Large intestine (tissue), 12 donors: ENCODE data around the gene EXOSC10. TPM values are rescaled to one million over a fixed set of nuclear protein-coding genes. Genes with fewer than 3 reads are reported as not detected.
A peak's percentile ranks its signal among the peaks of the same experiment; 100 is the strongest.

Experiments used
- DNase-seq, 2 donors: peaks; one replicate each; pipeline versions ENCODE4 v3.0.0 to v3.0.0-alpha.2; 2013
- H3K27ac ChIP-seq: one replicate; pipeline ENCODE4 v1.5.1; 2013; ENCODE audit warnings: low read length
- H3K27me3 ChIP-seq: 2 replicates; pipeline ENCODE4 v1.6.1; 2013; ENCODE audit warnings: low read length; ENCODE audit not compliant: control insufficient read depth, insufficient read depth
- H3K36me3 ChIP-seq: 2 replicates; pipeline ENCODE4 v1.6.1; 2013; ENCODE audit warnings: low read length; ENCODE audit not compliant: control insufficient read depth, insufficient read depth
- H3K4me1 ChIP-seq: one replicate; pipeline ENCODE4 v1.6.1; 2013; ENCODE audit warnings: low read length; ENCODE audit not compliant: control insufficient read depth, insufficient read depth
- H3K4me3 ChIP-seq: one replicate; pipeline ENCODE4 v1.5.1; 2013; ENCODE audit warnings: low read length
- H3K9me3 ChIP-seq: one replicate; pipeline ENCODE4 v1.6.1; 2013; ENCODE audit warnings: mild to moderate bottlenecking, low read depth, low read length, moderate library complexity; ENCODE audit not compliant: control insufficient read depth
- WGBS: methylation state at CpG from one replicate; pipeline ENCODE4 v1.1.5; 2013; ENCODE audit warnings: low lambda C conversion rate; ENCODE audit not compliant: insufficient coverage; 5-methylcytosine and 5-hydroxymethylcytosine counted together
- long read RNA-seq, 11 donors: transcript quantifications; one replicate each; lab custom pipeline, GENCODE V29; 2026
- polyA plus RNA-seq: library from polyadenylated mRNA; unstranded; fragments of 120-200 nt; gene quantifications from one replicate; pipeline ENCODE4 v1.2.1, GENCODE V29; 2013

The EXOSC10 gene
- 66.6 TPM for polyA plus RNA-seq
- long read RNA-seq, donor 1, partial matches to known transcripts, result 10 of 13 reads
- long read RNA-seq, donor 1, other reads (novel, unspliced or antisense), result 0 of 13 reads
- long read RNA-seq, donor 2, partial matches to known transcripts, result 16 of 20 reads
- long read RNA-seq, donor 2, other reads (novel, unspliced or antisense), result 0 of 20 reads
- long read RNA-seq, donor 3, result 0 reads
- long read RNA-seq, donor 4, result 0 reads
- long read RNA-seq, donor 5, partial matches to known transcripts, result 5 of 8 reads
- long read RNA-seq, donor 5, other reads (novel, unspliced or antisense), result 0 of 8 reads
- long read RNA-seq, donor 6, partial matches to known transcripts, result 0 of 4 reads
- long read RNA-seq, donor 6, other reads (novel, unspliced or antisense), result 0 of 4 reads
- long read RNA-seq, donor 7, partial matches to known transcripts, result 18 of 19 reads
- long read RNA-seq, donor 7, other reads (novel, unspliced or antisense), result 0 of 19 reads
- long read RNA-seq, donor 8, partial matches to known transcripts, result 40 of 44 reads
- long read RNA-seq, donor 8, other reads (novel, unspliced or antisense), result 0 of 44 reads
- long read RNA-seq, donor 9, partial matches to known transcripts, result 26 of 27 reads
- long read RNA-seq, donor 9, other reads (novel, unspliced or antisense), result 0 of 27 reads
- long read RNA-seq, donor 10, partial matches to known transcripts, result 22 of 22 reads
- long read RNA-seq, donor 10, other reads (novel, unspliced or antisense), result 0 of 22 reads
- long read RNA-seq, donor 11, partial matches to known transcripts, result 7 of 11 reads
- long read RNA-seq, donor 11, other reads (novel, unspliced or antisense), result 0 of 11 reads

DNA sequence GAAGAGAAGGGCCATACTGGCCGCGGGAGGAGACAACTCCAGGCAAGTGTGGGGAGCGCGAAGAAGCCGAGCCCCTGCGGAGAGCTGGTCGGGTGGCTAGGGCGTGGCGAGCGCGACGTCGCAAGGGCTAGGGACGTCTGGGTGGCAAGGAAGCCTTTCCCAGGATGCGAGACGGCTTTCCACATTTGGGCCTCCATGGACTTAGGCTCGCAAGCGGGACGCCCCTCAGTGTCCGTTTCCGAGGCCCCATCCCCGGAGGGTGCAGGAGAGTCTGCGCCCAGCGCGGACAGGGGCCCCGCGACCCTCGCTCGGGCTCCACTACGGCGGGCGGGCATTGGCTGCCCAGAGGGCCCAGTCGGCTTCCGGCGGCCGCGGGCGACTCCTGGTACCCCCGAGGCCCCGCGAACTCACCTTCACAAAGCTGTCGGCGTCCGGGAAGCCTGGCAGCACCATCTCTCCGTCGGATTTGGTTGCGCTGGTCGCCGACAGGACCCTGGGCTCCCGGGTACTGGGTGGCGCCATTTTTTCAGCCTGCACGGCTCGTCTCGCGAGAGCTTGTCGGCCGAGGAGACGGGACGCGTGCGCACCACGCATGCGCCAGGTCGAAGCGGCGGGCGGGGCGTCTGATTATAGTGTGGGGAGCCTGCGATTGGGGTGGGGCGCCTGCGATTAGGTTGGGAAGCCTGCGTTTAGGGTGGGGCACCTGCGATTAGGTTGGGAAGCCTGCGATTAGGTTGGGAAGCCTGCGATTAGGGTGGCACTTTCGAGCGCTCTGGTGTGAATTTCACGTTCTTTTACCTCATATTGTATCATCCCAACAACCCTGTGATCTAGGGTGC lies at the start of gene EXOSC10:
EXOSC10 (minus strand) TSS at position 560 of the 839 bp plus-strand sequence; CDS start at position 522, 38 bp downstream.
- Histone ChIP-seq H3K4me1 (no peaks in the 10 kb centered on the region), H3K9me3 (no peaks in the 10 kb centered on the region), H3K27ac (peak within 1 kb of the TSS; percentile 68), H3K36me3 (peaks cover 22% of the 10 kb centered on the region), H3K27me3 (no peaks in the 10 kb centered on the region), H3K4me3 (peak within 1 kb of the TSS; percentile 94)
- DNase-seq, result peak; percentile 91
- WGBS, result no CpG with 5 or more reads among the region's 78 CpGs

DNA sequence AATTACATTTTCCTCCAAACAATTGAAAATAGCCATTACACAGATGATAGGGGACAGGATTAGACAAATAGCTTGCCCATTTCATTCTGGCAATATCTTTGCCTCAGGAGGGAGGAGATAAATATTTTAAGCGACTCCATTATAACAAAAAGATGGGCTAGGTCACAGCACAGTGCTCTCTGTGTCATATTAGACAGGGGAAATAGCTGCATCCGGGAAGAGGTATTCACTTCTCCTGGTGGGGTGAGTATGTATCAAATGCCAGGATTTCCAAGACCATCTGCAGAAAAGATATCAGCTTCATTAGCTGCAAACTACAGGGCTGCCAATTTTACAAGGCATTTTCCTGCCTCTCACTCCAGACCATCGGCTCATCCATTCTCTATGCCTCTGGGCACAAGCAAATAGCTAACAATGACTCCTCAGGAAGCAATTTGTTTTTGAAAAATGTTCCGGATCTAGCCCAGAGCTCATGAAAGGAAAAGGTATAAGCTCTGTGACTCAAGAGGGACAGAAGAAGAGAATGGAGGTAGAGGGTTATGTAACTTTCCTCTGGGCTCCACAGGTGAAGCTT lies 47.6 kb upstream of the EXOSC10 start:
- Histone ChIP-seq H3K27ac (no peak overlapping the region), H3K9me3 (no peaks in the 10 kb centered on the region), H3K36me3 (peaks cover 51% of the 10 kb centered on the region), H3K4me3 (no peak overlapping the region), H3K27me3 (no peaks in the 10 kb centered on the region), H3K4me1 (no peaks in the 10 kb centered on the region)
- DNase-seq, result no peak
- WGBS, result 100% methylated on average over 2 of the region's 4 CpGs

DNA sequence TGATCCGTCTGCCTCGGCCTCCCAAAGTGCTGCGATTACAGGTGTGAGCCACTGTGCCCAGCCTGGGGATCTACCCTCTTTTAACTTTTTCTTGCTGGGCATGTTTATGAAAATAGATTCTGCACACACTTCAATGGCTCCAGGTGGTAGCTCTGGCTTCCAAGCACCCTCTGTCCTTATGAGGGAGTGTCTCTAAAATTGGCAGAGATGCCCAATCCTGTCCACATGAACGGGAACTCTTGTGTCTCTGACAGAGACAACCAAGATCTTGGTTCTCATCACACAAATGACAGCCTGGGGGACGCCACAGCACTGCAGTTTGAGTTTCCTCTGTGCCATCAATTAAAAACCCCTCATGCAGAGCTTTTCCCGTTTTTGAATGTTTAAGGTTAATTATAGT lies 46.1 kb upstream of the EXOSC10 start:
- Histone ChIP-seq H3K36me3 (peaks cover 43% of the 10 kb centered on the region), H3K4me3 (no peak overlapping the region), H3K4me1 (no peaks in the 10 kb centered on the region), H3K27me3 (no peaks in the 10 kb centered on the region), H3K27ac (no peak overlapping the region), H3K9me3 (no peaks in the 10 kb centered on the region)
- WGBS, result no CpG with 5 or more reads among the region's 6 CpGs
- DNase-seq, result no peak

DNA sequence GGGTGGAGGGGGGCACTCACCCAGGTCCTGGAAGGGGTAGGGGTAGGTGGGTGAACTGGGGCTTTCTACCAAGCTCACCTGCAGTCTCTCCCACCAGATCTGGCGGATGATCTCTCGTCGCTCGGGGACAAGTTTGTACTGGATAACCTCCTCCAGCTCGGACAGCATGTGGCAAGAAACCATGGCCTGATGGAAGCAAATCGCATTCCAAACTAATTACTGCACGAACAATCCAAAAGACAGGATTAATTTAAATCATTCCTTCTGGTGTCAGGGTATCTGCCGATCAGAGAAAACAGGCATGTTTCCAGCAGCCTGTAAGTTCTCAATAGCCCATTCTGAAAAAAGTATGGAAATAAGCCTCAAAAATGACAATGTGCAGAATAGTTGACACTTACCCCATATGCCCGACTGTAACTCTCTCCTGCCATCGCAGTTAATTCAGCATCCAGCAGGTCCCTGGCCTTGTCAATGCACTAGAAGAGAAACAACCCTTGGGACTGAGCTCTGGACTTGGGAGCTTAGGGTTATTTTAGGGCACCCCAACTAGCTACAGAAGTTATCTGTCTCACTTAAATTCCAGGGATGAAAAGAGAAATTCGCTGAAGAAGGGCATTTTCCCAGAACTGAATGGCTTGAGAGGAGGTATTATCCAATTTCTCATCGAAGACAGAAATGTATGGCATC lies 45.0 kb upstream of the EXOSC10 start:
- Histone ChIP-seq H3K4me3 (no peak overlapping the region), H3K27ac (no peak overlapping the region), H3K9me3 (no peaks in the 10 kb centered on the region), H3K27me3 (no peaks in the 10 kb centered on the region), H3K4me1 (no peaks in the 10 kb centered on the region), H3K36me3 (peaks cover 47% of the 10 kb centered on the region)
- no peak for DNase-seq
- WGBS, result no CpG with 5 or more reads among the region's 12 CpGs

DNA sequence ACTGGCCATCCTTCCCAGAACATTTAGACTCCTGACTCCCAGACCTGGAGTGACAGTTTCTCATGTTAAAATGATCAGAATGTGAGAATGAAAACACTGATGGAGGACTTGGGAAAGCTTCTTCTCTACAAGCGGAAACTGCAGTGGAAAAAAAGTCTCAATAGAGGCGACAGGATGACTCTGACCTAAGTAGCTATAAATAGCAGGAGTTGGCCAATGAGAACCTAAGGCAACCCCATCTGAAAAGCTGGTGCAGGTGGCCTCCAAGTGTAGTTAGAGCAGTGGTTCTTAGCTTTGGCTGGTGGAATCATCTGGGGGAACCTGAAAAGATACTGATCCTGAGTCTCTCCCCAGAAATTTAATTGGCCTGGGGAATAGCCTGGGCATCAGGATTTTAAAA lies 44.2 kb upstream of the EXOSC10 start:
- Histone ChIP-seq H3K36me3 (peaks cover 46% of the 10 kb centered on the region), H3K27ac (no peak overlapping the region), H3K9me3 (no peaks in the 10 kb centered on the region), H3K4me3 (no peak overlapping the region), H3K4me1 (no peaks in the 10 kb centered on the region), H3K27me3 (no peaks in the 10 kb centered on the region)
- WGBS, result 100% methylated on average over 1 of the region's 2 CpGs
- no peak for DNase-seq

DNA sequence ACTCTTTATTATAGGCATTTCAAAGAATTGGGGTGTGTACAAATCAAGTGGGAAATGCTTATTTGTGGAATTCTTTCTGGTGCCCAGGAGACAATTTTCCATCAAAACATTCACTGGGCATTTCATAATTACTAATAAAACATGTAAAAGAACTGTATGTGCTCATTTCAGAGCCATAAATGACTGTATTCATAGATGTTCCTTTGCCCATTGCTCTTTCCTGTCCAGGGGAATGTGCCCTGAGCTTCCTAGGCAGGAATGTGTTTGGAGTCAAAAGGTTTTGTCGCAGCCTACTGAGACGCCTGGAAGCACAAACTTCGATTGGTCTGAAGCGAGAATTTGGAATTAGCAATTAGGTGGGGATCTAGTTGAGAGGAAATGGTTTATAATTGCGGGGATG lies 43.7 kb upstream of the EXOSC10 start:
- no peak for DNase-seq
- peaks cover 50% of the 10 kb centered on the region for H3K36me3 ChIP-seq
- WGBS, result no CpG with 5 or more reads among the region's 5 CpGs

DNA sequence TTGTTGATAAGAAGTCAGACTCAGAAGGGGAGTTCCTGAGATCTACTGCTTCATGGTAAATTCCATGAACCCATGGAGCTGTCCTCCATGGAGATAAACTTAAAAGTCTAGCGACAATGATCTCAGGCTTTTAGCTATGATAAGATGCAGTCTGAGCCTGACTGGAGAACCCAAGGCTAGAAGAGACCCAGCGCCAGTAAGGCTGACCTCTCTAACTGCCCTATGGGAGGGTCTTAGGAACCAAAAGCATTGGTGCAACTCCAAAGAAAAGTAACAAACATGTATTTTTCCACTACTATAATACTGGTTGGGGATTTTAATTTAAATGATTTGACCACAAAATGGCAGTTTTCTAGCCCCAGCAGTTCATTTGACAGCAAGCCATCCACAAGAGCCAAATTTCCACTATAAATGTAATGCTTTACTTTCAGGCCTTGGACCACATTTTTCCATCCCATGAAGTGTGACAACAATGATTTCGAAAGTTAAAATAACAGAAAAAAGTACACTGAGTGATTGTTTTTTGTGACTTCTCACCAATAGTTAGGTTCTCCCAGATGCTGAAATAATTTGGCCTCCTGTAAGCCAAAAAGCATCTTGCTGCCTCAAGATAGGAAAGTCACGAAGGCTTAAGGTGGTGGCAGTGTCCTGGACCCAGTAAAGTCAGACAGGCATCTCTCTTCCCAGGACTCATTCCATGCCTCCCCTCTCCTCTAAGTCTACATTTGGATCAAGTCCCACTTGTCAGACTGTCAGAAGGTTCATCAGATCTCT lies 43.1 kb upstream of the EXOSC10 start:
- WGBS, result no CpG with 5 or more reads among the region's 4 CpGs
- no peak for DNase-seq
- H3K9me3 ChIP-seq, result no peaks in the 10 kb centered on the region
- no peak overlapping the region for H3K27ac ChIP-seq
- H3K4me1 ChIP-seq, result no peaks in the 10 kb centered on the region
- H3K36me3 ChIP-seq, result peaks cover 53% of the 10 kb centered on the region
- H3K27me3 ChIP-seq, result no peaks in the 10 kb centered on the region
- no peak overlapping the region for H3K4me3 ChIP-seq

More for the DNA sequence above, 43.7 kb upstream of the EXOSC10 start:
- Histone ChIP-seq H3K27ac (no peak overlapping the region), H3K4me1 (no peaks in the 10 kb centered on the region), H3K4me3 (no peak overlapping the region), H3K27me3 (no peaks in the 10 kb centered on the region), H3K9me3 (no peaks in the 10 kb centered on the region)

DNA sequence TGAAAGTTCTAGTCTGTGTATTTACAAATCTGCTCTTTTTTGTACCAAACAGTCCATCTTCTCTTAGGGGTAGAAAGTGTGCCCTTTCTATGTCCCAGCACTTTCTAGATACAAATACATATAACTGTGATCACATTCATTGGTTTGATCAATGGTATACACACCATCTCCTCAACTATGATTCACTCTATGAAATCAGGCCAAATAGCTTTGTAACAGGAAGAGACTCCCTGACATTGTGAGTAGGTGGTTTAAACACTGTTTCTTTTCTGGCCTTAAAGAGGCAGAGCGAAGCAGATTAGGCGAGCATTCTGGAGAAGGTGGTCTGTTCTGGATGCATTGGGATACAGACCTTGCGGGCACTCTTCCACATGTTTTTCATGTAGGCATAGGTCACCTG lies 39.3 kb upstream of the EXOSC10 start:
- peaks cover 43% of the 10 kb centered on the region for H3K36me3 ChIP-seq
- no CpG with 5 or more reads among the region's 3 CpGs for WGBS
- DNase-seq, result no peak
- H3K4me1 ChIP-seq, result no peaks in the 10 kb centered on the region
- no peaks in the 10 kb centered on the region for H3K27me3 ChIP-seq
- no peaks in the 10 kb centered on the region for H3K9me3 ChIP-seq
- no peak overlapping the region for H3K4me3 ChIP-seq
- H3K27ac ChIP-seq, result no peak overlapping the region

DNA sequence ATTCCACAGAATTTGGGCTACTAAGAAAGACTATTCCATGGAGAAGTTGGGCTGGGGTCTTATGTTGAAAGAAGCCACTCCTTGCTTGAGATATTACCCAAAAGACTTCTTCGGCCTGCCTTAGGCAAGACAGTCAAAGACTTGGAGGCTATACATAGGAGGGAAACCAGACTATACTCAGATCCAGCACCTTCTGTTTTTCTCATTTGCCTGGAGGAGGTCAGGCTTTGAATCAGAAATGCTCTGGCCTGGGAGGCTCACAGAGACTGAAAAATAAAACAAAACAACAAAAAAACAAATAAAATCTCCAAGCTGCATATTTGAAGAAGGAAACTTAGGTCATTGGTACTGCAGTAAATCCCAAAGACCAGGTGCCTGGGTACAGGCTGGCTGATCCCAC lies 38.4 kb upstream of the EXOSC10 start:
- peaks cover 48% of the 10 kb centered on the region for H3K36me3 ChIP-seq
- no peak overlapping the region for H3K4me3 ChIP-seq

More for the DNA sequence above, 38.4 kb upstream of the EXOSC10 start:
- DNase-seq, result no peak
- no peaks in the 10 kb centered on the region for H3K9me3 ChIP-seq
- no CpG with 5 or more reads among the region's 1 CpG for WGBS
- no peaks in the 10 kb centered on the region for H3K27me3 ChIP-seq
- no peak overlapping the region for H3K27ac ChIP-seq
- H3K4me1 ChIP-seq, result no peaks in the 10 kb centered on the region
